ENCODE results near the gene OAS2.
A peak's percentile ranks its signal among the peaks of the same experiment; 100 is the strongest.

OAS2 gene

GRCh38 chr12:112978163-112979040 is at the start of gene OAS2:
Gene OAS2 (plus strand): TSS chr12:112978519. CDS start chr12:112978609, 90 bp downstream.
- peak; percentile 91 for DNase-seq

GRCh38 chr12:112928978-112929377 is 49.3 kb upstream of the OAS2 start:
- DNase-seq, result no peak

- no peak for DNase-seq
Measured at GRCh38 chr12:112929715-112930114, 48.6 kb upstream of the OAS2 start.

GRCh38 chr12:112930350-112930749 is 48.0 kb upstream of the OAS2 start:
- DNase-seq, result no peak

- no peak for DNase-seq
Measured at GRCh38 chr12:112932485-112933128, 45.7 kb upstream of the OAS2 start.

GRCh38 chr12:112933129-112933505 is 45.2 kb upstream of the OAS2 start:
- DNase-seq, result no peak

GRCh38 chr12:112936264-112936663 is 42.1 kb upstream of the OAS2 start:
- no peak for DNase-seq

- DNase-seq, result no peak
Measured at GRCh38 chr12:112936927-112937326, 41.4 kb upstream of the OAS2 start.

GRCh38 chr12:112937741-112938719 is 40.3 kb upstream of the OAS2 start, which contains the start of gene OAS3:
Gene OAS3 (plus strand): TSS chr12:112938474. CDS start chr12:112938531, 57 bp downstream.
- DNase-seq, result peak; percentile 70

- no peak for DNase-seq
Measured at GRCh38 chr12:112938751-112939150, 39.6 kb upstream of the OAS2 start.

- DNase-seq, result peak; percentile 15
Measured at GRCh38 chr12:112939761-112940381, 38.4 kb upstream of the OAS2 start.

- no peak for DNase-seq
Measured at GRCh38 chr12:112941528-112942335, 36.6 kb upstream of the OAS2 start.

- no peak for DNase-seq
Measured at GRCh38 chr12:112942572-112942971, 35.7 kb upstream of the OAS2 start.

- DNase-seq, result no peak
Measured at GRCh38 chr12:112944024-112944690, 34.2 kb upstream of the OAS2 start.

GRCh38 chr12:112945515-112945914 is 32.8 kb upstream of the OAS2 start:
- DNase-seq, result no peak

GRCh38 chr12:112946236-112947000 is 31.9 kb upstream of the OAS2 start:
- no peak for DNase-seq

- no peak for DNase-seq
Measured at GRCh38 chr12:112947314-112947713, 31.0 kb upstream of the OAS2 start.

GRCh38 chr12:112947761-112948160 is 30.6 kb upstream of the OAS2 start:
- DNase-seq, result no peak

GRCh38 chr12:112948806-112949205 is 29.5 kb upstream of the OAS2 start:
- DNase-seq, result no peak

- DNase-seq, result no peak
Measured at GRCh38 chr12:112950701-112951100, 27.6 kb upstream of the OAS2 start.
